IMR-90 (cell line): Measurements from ENCODE around the gene ZBED1. TPM values are rescaled to one million over a fixed set of nuclear protein-coding genes. Genes with fewer than 3 reads are reported as not detected.

ENCODE experiments used
- ATAC-seq: fragments of 200-7000 bp; cut with Tn5 transposase; 2 replicates; pipeline ENCODE4 v1.9.1; 2020; ENCODE audit warnings: low read depth, mild to moderate bottlenecking, moderate library complexity
- BruUV-seq: library from RNA; stranded (reverse); fragments of 400-500 nt; replicated peaks from 2 replicates; lab custom pipeline; 2021; lab: Mats Ljungman, UMichigan
- CTCF ChIA-PET: fragments of 300-600 bp; formaldehyde crosslinking; extraction: SDS; loops from one replicate; lab custom pipeline; 2021; ENCODE audit warnings: antibody characterized with exemption; lab: Yijun Ruan, JAX
- POLR2A ChIA-PET: fragments of 300-600 bp; sonication (Branson Sonifier 250); formaldehyde crosslinking; loops from one replicate; lab custom pipeline; 2022; ENCODE audit warnings: antibody characterized with exemption; ENCODE audit not compliant: unreplicated experiment; lab: Charles Lee
- DNase-seq: peaks from one replicate; pipeline ENCODE4 v3.0.0; 2013
- H2AFZ ChIP-seq: replicated peaks from 2 replicates; pipeline ENCODE3; 2013; ENCODE audit warnings: low read length, mild to moderate bottlenecking; ENCODE audit not compliant: poor library complexity
- H2AK5ac ChIP-seq: 2 replicates; pipeline ENCODE4 v1.6.1; 2013; ENCODE audit warnings: low read depth, low read length, inconsistent platforms
- H2AK9ac ChIP-seq: replicated peaks from 2 replicates; pipeline ENCODE3; 2013; ENCODE audit warnings: mild to moderate bottlenecking, low read depth, low read length, moderate library complexity; ENCODE audit not compliant: poor library complexity
- H2BK120ac ChIP-seq: 2 replicates; pipeline ENCODE4 v1.6.1; 2013; ENCODE audit warnings: low read depth, low read length, inconsistent platforms
- H2BK15ac ChIP-seq: 3 replicates; pipeline ENCODE4 v1.6.1; 2013; ENCODE audit warnings: low read depth, low read length, inconsistent platforms
- H2BK20ac ChIP-seq: 2 replicates; pipeline ENCODE4 v1.6.1; 2013; ENCODE audit warnings: low read depth, mild to moderate bottlenecking, inconsistent platforms, low read length, moderate library complexity
- H2BK5ac ChIP-seq: 2 replicates; pipeline ENCODE4 v1.6.1; 2013; ENCODE audit warnings: mild to moderate bottlenecking, low read depth, low read length, inconsistent platforms; ENCODE audit not compliant: poor library complexity, severe bottlenecking
- H3K14ac ChIP-seq: replicated peaks from 2 replicates; pipeline ENCODE4 v1.6.1; 2013; ENCODE audit warnings: low read depth, low read length, inconsistent platforms
- H3K18ac ChIP-seq: 2 replicates; pipeline ENCODE4 v1.6.1; 2013; ENCODE audit warnings: low read depth, low read length, control low read depth
- H3K23ac ChIP-seq: 2 replicates; pipeline ENCODE4 v1.6.1; 2013; ENCODE audit warnings: low read depth, low read length, inconsistent platforms
- H3K27ac ChIP-seq: 2 replicates; pipeline ENCODE4 v1.5.1; 2013; ENCODE audit warnings: mild to moderate bottlenecking, control low read depth, low read length; ENCODE audit not compliant: insufficient read depth
- H3K27me3 ChIP-seq: 2 replicates; pipeline ENCODE4 v1.6.1; 2013; ENCODE audit warnings: low read length; ENCODE audit not compliant: control insufficient read depth, insufficient read depth
- H3K36me3 ChIP-seq: 2 replicates; pipeline ENCODE4 v1.6.1; 2013; ENCODE audit warnings: low read length, mixed read lengths; ENCODE audit not compliant: control insufficient read depth, insufficient read depth
- H3K4ac ChIP-seq: 2 replicates; pipeline ENCODE4 v1.6.1; 2013; ENCODE audit warnings: low read depth, low read length, inconsistent platforms
- H3K4me1 ChIP-seq: 2 replicates; pipeline ENCODE4 v1.6.1; 2013; ENCODE audit warnings: low read length, mixed read lengths; ENCODE audit not compliant: control insufficient read depth, insufficient read depth
- H3K4me2 ChIP-seq: 2 replicates; pipeline ENCODE4 v1.6.1; 2013; ENCODE audit warnings: low read depth, mild to moderate bottlenecking, control low read depth, low read length, moderate library complexity
- H3K4me3 ChIP-seq: 2 replicates; pipeline ENCODE4 v1.5.1; 2013; ENCODE audit warnings: low read depth, mild to moderate bottlenecking, control low read depth, low read length, moderate library complexity; ENCODE audit not compliant: insufficient read depth
- H3K56ac ChIP-seq: 2 replicates; pipeline ENCODE4 v1.6.1; 2013; ENCODE audit warnings: low read length, inconsistent platforms; ENCODE audit not compliant: insufficient read depth; ENCODE audit errors: extremely low read depth
- H3K79me1 ChIP-seq, 2 experiments: 2 replicates each; pipeline ENCODE4 v1.6.1; 2013; ENCODE audit warnings: low read length in 2 of 2, inconsistent platforms in 1 of 2, low read depth in 1 of 2
- H3K9ac ChIP-seq: 2 replicates; pipeline ENCODE4 v1.6.1; 2013; ENCODE audit warnings: low read depth, low read length, control low read depth
- H3K9me1 ChIP-seq: 2 replicates; pipeline ENCODE4 v1.6.1; 2013; ENCODE audit warnings: low read length, inconsistent platforms; ENCODE audit not compliant: insufficient read depth
- H3K9me3 ChIP-seq: 2 replicates; pipeline ENCODE4 v1.6.1; 2013; ENCODE audit warnings: low read length; ENCODE audit not compliant: control insufficient read depth, insufficient read depth
- H4K20me1 ChIP-seq: 2 replicates; pipeline ENCODE4 v1.6.1; 2013; ENCODE audit warnings: low read length, inconsistent platforms; ENCODE audit not compliant: insufficient read depth
- H4K5ac ChIP-seq: 2 replicates; pipeline ENCODE4 v1.6.1; 2013; ENCODE audit warnings: mild to moderate bottlenecking, low read depth, low read length, control low read depth
- H4K8ac ChIP-seq, 2 experiments: 2 replicates each; pipeline ENCODE4 v1.6.1; 2013; ENCODE audit warnings: low read depth in 2 of 2, low read length in 2 of 2, control low read depth in 1 of 2, inconsistent platforms in 1 of 2
- H4K91ac ChIP-seq: 2 replicates; pipeline ENCODE4 v1.6.1; 2013; ENCODE audit warnings: low read depth, low read length, inconsistent platforms; ENCODE audit not compliant: insufficient read depth
- BHLHE40 ChIP-seq: fragments of 150-350 bp; IDR thresholded peaks from 2 replicates; pipeline ENCODE4 v1.6.1; 2016; ENCODE audit warnings: mild to moderate bottlenecking, low read depth, low read length
- CEBPB ChIP-seq: IDR thresholded peaks from 2 replicates; pipeline ENCODE4 v1.6.1; 2012; ENCODE audit warnings: low read depth, low read length, improper control_type of control experiment
- CHD1 ChIP-seq: IDR thresholded peaks from 2 replicates; pipeline ENCODE4 v1.6.1; 2012; ENCODE audit warnings: low read depth, low read length, improper control_type of control experiment
- FOS ChIP-seq: fragments of 150-350 bp; IDR thresholded peaks from 2 replicates; pipeline ENCODE4 v1.6.1; 2016; ENCODE audit warnings: low read depth, low read length
- MAZ ChIP-seq: IDR thresholded peaks from 2 replicates; pipeline ENCODE4 v1.6.1; 2012; ENCODE audit warnings: low read depth, mild to moderate bottlenecking, low read length, improper control_type of control experiment, moderate library complexity, borderline replicate concordance
- MXI1 ChIP-seq: IDR thresholded peaks from 2 replicates; pipeline ENCODE4 v1.6.1; 2012; ENCODE audit warnings: low read depth, mild to moderate bottlenecking, low read length, moderate library complexity, borderline replicate concordance
- NFE2L2 ChIP-seq: fragments of 150-350 bp; IDR thresholded peaks from 2 replicates; pipeline ENCODE4 v1.6.1; 2016; ENCODE audit warnings: low read depth, mild to moderate bottlenecking, low read length
- POLR2A ChIP-seq: IDR thresholded peaks from 2 replicates; pipeline ENCODE4 v1.6.1; 2012; ENCODE audit warnings: mild to moderate bottlenecking, low read depth, low read length
- RAD21 ChIP-seq: IDR thresholded peaks from 2 replicates; pipeline ENCODE4 v1.6.1; 2012; ENCODE audit warnings: low read length, improper control_type of control experiment
- RCOR1 ChIP-seq: IDR thresholded peaks from 2 replicates; pipeline ENCODE4 v1.6.1; 2012; ENCODE audit warnings: mild to moderate bottlenecking, low read length, improper control_type of control experiment; ENCODE audit not compliant: insufficient replicate concordance
- SMC3 ChIP-seq: fragments of 150-350 bp; IDR thresholded peaks from 2 replicates; pipeline ENCODE4 v1.6.1; 2016; ENCODE audit warnings: low read depth, mild to moderate bottlenecking, antibody characterized with exemption, low read length, moderate library complexity
- WGBS, 2 experiments: methylation state at CpG; one replicate each; pipeline versions ENCODE4 v1.1.5 to v1.1.7; 2013; ENCODE audit warnings: missing lambda C conversion rate in 2 of 2; ENCODE audit not compliant: insufficient read length in 1 of 2; ENCODE audit errors: extremely low coverage in 2 of 2; 5-methylcytosine and 5-hydroxymethylcytosine counted together
- dilution Hi-C: fragments of 300-500 bp; cut with HindIII; formaldehyde crosslinking; loops from one replicate; pipeline ENCODE4 v1.14.3; 2018; ENCODE audit warnings: low sequenced_read_pairs; ENCODE audit not compliant: unreplicated experiment
- in situ Hi-C: fragments of 300-500 bp; cut with MboI; formaldehyde crosslinking; loops from 3 replicates; pipeline ENCODE4 v1.14.3; 2019; ENCODE audit warnings: low sequenced_read_pairs, inconsistent platforms, mixed read lengths
- intact Hi-C: fragments of 100-400 bp; cut with micrococcal nuclease; formaldehyde crosslinking; loops from 2 replicates; pipeline ENCODE4 v1.10.0; 2022
- polyA plus RNA-seq, 3 experiments: library from polyadenylated mRNA; depleted of rRNA; stranded (reverse); fragments of >200 nt; gene quantifications; 2 replicates each; pipeline ENCODE4 v1.2.3, GENCODE V29; 2012; ENCODE audit warnings: low replicate concordance in 1 of 3
- total RNA-seq: library from RNA; depleted of rRNA; stranded (reverse); fragments of >200 nt; gene quantifications from 2 replicates; pipeline ENCODE4 v1.2.3, GENCODE V29; 2012
- TF ChIP-seq, protein P1 (sequence below): conservative IDR thresholded peaks from 2 replicates; pipeline ENCODE4 v1.5.1; 2012; ENCODE audit warnings: mild to moderate bottlenecking, low read depth, low read length, improper control_type of control experiment
- TF ChIP-seq, protein P2 (sequence below): fragments of 150-350 bp; IDR thresholded peaks from 2 replicates; pipeline ENCODE4 v1.6.1; 2016; ENCODE audit warnings: low read depth, mild to moderate bottlenecking, low read length, moderate library complexity, borderline replicate concordance
- TF ChIP-seq, protein P3 (sequence below): fragments of 150-350 bp; IDR thresholded peaks from 2 replicates; pipeline ENCODE4 v1.6.1; 2017; ENCODE audit warnings: mild to moderate bottlenecking, antibody characterized with exemption, low read length, low read depth

ZBED1 gene
- total and polyA plus RNA-seq, 2 of the 4 experiments (the other 2 are of a cell fraction), result 13.1 to 21.5 TPM

DNA sequence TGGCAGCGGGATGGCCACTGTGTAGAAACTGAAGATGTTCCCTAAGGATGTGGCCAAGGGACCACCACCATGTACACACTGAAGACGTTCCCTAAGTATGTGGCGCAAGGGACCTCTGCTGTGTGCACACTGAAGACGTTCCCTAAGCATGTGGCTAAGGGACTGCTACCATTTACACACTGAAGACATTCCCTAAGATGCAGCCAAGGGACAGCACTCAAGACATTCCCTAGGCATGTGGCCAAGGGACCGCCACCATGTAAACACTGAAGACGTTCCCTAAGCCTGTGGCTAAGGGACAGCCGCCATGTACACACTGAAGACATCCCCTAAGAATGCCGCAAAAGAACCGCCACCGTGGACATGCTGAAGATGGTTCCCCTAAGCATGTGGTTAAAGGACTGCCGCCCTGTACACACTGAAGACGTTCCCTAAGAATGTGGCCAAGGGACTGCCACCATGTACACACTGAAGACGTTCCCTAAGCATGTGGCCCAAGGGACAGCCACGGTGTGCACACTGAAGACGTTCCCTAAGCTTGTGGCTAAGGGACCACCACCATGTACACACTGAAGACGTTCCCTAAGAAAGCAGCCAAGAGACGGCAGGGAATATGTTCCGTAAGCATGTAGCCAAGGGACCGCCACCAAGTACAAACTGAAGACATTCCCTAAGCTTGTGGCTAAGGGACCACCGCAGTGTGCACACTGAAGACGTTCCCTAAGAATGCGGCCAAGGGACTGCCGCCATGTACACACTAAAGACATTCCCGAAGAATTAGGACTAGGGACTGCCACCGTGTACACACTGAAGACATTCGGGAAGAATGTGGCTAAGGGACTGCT is 43.3 kb downstream of the ZBED1 start:
- Histone ChIP-seq H2AK9ac (peak overlapping the region; percentile 50), H4K8ac (no peak overlapping the region), H3K79me1 (peaks cover 20 to 52% of the 10 kb centered on the region in 2 experiments), H3K9me3 (no peaks in the 10 kb centered on the region), H4K20me1 (peaks cover 29% of the 10 kb centered on the region), H4K91ac (no peak overlapping the region), H3K4me2 (no peak overlapping the region), H3K56ac (no peak overlapping the region), H2BK20ac (no peak overlapping the region), H2BK15ac (no peak overlapping the region), H3K27ac (no peak overlapping the region), H3K9me1 (peaks cover 10% of the 10 kb centered on the region), H2BK5ac (no peak overlapping the region), H3K23ac (no peak overlapping the region), H3K27me3 (no peaks in the 10 kb centered on the region), H3K14ac (no peak overlapping the region), H3K4me1 (no peaks in the 10 kb centered on the region), H3K36me3 (peaks cover 9% of the 10 kb centered on the region), H3K18ac (no peak overlapping the region), H4K5ac (no peak overlapping the region), H2BK120ac (no peak overlapping the region), H2AFZ (no peak overlapping the region), H3K9ac (no peak overlapping the region), H2AK5ac (no peak overlapping the region), H3K4me3 (no peak overlapping the region), H3K4ac (no peak overlapping the region)
- ChIA-PET CTCF (no interaction called here), POLR2A (no interaction called here)
- no peak for ATAC-seq
- no TSS peak for BruUV-seq
- DNase-seq, result no peak
- dilution Hi-C loops (no loop called here), intact Hi-C loops (no loop called here), in situ Hi-C loops (no loop called here)
- WGBS, 2 experiments, result 90% methylated on average over 18 of the region's 26 CpGs; no CpG with 5 or more reads in 1 of the 2 experiments
- TF ChIP-seq, protein P1, sequence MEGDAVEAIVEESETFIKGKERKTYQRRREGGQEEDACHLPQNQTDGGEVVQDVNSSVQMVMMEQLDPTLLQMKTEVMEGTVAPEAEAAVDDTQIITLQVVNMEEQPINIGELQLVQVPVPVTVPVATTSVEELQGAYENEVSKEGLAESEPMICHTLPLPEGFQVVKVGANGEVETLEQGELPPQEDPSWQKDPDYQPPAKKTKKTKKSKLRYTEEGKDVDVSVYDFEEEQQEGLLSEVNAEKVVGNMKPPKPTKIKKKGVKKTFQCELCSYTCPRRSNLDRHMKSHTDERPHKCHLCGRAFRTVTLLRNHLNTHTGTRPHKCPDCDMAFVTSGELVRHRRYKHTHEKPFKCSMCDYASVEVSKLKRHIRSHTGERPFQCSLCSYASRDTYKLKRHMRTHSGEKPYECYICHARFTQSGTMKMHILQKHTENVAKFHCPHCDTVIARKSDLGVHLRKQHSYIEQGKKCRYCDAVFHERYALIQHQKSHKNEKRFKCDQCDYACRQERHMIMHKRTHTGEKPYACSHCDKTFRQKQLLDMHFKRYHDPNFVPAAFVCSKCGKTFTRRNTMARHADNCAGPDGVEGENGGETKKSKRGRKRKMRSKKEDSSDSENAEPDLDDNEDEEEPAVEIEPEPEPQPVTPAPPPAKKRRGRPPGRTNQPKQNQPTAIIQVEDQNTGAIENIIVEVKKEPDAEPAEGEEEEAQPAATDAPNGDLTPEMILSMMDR, result no peak
- TF ChIP-seq NFE2L2 (no peak), BHLHE40 (no peak), CEBPB (no peak), POLR2A (no peak), MXI1 (no peak), MAZ (no peak), RAD21 (no peak), SMC3 (no peak), CHD1 (no peak), RCOR1 (no peak), FOS (no peak)
- TF ChIP-seq, protein P2, sequence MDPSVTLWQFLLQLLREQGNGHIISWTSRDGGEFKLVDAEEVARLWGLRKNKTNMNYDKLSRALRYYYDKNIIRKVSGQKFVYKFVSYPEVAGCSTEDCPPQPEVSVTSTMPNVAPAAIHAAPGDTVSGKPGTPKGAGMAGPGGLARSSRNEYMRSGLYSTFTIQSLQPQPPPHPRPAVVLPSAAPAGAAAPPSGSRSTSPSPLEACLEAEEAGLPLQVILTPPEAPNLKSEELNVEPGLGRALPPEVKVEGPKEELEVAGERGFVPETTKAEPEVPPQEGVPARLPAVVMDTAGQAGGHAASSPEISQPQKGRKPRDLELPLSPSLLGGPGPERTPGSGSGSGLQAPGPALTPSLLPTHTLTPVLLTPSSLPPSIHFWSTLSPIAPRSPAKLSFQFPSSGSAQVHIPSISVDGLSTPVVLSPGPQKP, result no peak
- TF ChIP-seq, protein P3, sequence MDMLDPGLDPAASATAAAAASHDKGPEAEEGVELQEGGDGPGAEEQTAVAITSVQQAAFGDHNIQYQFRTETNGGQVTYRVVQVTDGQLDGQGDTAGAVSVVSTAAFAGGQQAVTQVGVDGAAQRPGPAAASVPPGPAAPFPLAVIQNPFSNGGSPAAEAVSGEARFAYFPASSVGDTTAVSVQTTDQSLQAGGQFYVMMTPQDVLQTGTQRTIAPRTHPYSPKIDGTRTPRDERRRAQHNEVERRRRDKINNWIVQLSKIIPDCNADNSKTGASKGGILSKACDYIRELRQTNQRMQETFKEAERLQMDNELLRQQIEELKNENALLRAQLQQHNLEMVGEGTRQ, result no peak
